Endothelial cell of umbilical vein (primary cell): Measurements from ENCODE around the gene TNKS1BP1. TPM values are rescaled to one million over a fixed set of nuclear protein-coding genes. Genes with fewer than 3 reads are reported as not detected.

ENCODE experiments used
- BruUV-seq: library from RNA; stranded (reverse); fragments of 400-500 nt; replicated peaks from 2 replicates; lab custom pipeline; 2021; lab: Mats Ljungman, UMichigan
- CTCF ChIA-PET: fragments of 300-600, 350-600 bp; sonication (Branson Sonifier 250); formaldehyde crosslinking; loops from one replicate; lab custom pipeline; 2021; ENCODE audit warnings: antibody characterized with exemption, inconsistent platforms; lab: Charles Lee
- POLR2A ChIA-PET: fragments of 300-600, 350-600 bp; sonication (Branson Sonifier 250); formaldehyde crosslinking; loops from one replicate; lab custom pipeline; 2021; ENCODE audit warnings: antibody characterized with exemption, inconsistent platforms; lab: Charles Lee
- DNase-seq: peaks from one replicate; pipeline ENCODE4 v3.0.0-alpha.2; 2011; ENCODE audit warnings: low read depth, low spot score
- FAIRE-seq: peaks from 2 replicates; lab custom pipeline; 2011; peaks lifted over from hg19 to GRCh38; lab: Jason Lieb, UNC
- H2AFZ ChIP-seq: 2 replicates; pipeline ENCODE4 v1.6.0; 2012; ENCODE audit warnings: low read depth, low read length, control low read depth, inconsistent platforms
- H3K27ac ChIP-seq: 2 replicates; pipeline ENCODE4 v1.5.1; 2011; ENCODE audit warnings: low read depth, mild to moderate bottlenecking, control low read depth, low read length, moderate library complexity; ENCODE audit not compliant: insufficient read depth
- H3K27me3 ChIP-seq, 2 experiments: 2 replicates each; pipeline versions ENCODE4 v1.6.0 to v1.6.1; 2011; ENCODE audit warnings: low read length in 2 of 2, mixed read lengths in 1 of 2; ENCODE audit not compliant: control insufficient read depth in 2 of 2, insufficient read depth in 2 of 2
- H3K36me3 ChIP-seq, 2 experiments: 2 replicates in 1 of 2; 3 replicates in 1 of 2; pipeline ENCODE4 v1.5.1; 2011; ENCODE audit warnings: low read length in 2 of 2, mild to moderate bottlenecking in 1 of 2, moderate library complexity in 1 of 2; ENCODE audit not compliant: control insufficient read depth in 2 of 2, insufficient read depth in 2 of 2; ENCODE audit errors: extremely low read depth in 1 of 2
- H3K4me1 ChIP-seq: 3 replicates; pipeline ENCODE4 v1.5.1; 2011; ENCODE audit warnings: mild to moderate bottlenecking, low read length; ENCODE audit not compliant: control insufficient read depth, insufficient read depth; ENCODE audit errors: extremely low read depth
- H3K4me2 ChIP-seq: 2 replicates; pipeline ENCODE4 v1.6.1; 2011; ENCODE audit warnings: low read length, control low read depth, mixed read lengths; ENCODE audit not compliant: insufficient read depth
- H3K4me3 ChIP-seq, 3 experiments: fragments of 200-600 bp in 1 of 3; sonication (generic), shearing (Covaris generic) in 1 of 3; replicated peaks in 1 of 3; 2 replicates each; pipeline ENCODE4 v1.5.1; 2011 to 2016; ENCODE audit warnings: control low read depth in 3 of 3, low read length in 3 of 3, mild to moderate bottlenecking in 2 of 3, inconsistent platforms in 1 of 3, low read depth in 1 of 3, moderate library complexity in 1 of 3; ENCODE audit not compliant: insufficient read depth in 1 of 3
- H3K79me2 ChIP-seq: 2 replicates; pipeline ENCODE4 v1.6.0; 2012; ENCODE audit warnings: low read length, inconsistent platforms; ENCODE audit not compliant: control insufficient read depth, insufficient read depth
- H3K9ac ChIP-seq: replicated peaks from 2 replicates; pipeline ENCODE3; 2011; ENCODE audit warnings: low read length, control low read depth; ENCODE audit not compliant: insufficient read depth; ENCODE audit errors: extremely low read depth
- H3K9me1 ChIP-seq: replicated peaks from 3 replicates; pipeline ENCODE4 v1.6.0; 2011; ENCODE audit warnings: mild to moderate bottlenecking, low read length; ENCODE audit not compliant: control insufficient read depth, insufficient read depth; ENCODE audit errors: extremely low read depth
- H3K9me3 ChIP-seq: replicated peaks from 2 replicates; pipeline ENCODE4 v1.5.1; 2012; ENCODE audit warnings: low read length, inconsistent platforms; ENCODE audit not compliant: control insufficient read depth, insufficient read depth
- H4K20me1 ChIP-seq: replicated peaks from 2 replicates; pipeline ENCODE3; 2011; ENCODE audit warnings: mild to moderate bottlenecking, low read length; ENCODE audit not compliant: control insufficient read depth, insufficient read depth; ENCODE audit errors: extremely low read depth
- EZH2 ChIP-seq: IDR thresholded peaks from 2 replicates; pipeline ENCODE4 v1.6.1; 2012; ENCODE audit warnings: borderline replicate concordance, low read depth, mild to moderate bottlenecking, moderate library complexity, low read length, inconsistent platforms; ENCODE audit not compliant: severe bottlenecking
- FOS ChIP-seq: IDR thresholded peaks from 2 replicates; pipeline ENCODE4 v1.6.1; 2011; ENCODE audit warnings: mild to moderate bottlenecking, low read length, moderate library complexity, borderline replicate concordance; ENCODE audit not compliant: insufficient read depth
- GATA2 ChIP-seq: IDR thresholded peaks from 2 replicates; pipeline ENCODE4 v1.7.0; 2011; ENCODE audit warnings: low read depth, mild to moderate bottlenecking, moderate library complexity, mixed read lengths, low read length; ENCODE audit not compliant: insufficient read length, insufficient read depth
- JUN ChIP-seq: IDR thresholded peaks from 2 replicates; pipeline ENCODE4 v1.6.1; 2011; ENCODE audit warnings: borderline replicate concordance, low read depth; ENCODE audit not compliant: insufficient read length, insufficient read depth
- MYC ChIP-seq: IDR thresholded peaks from one replicate; pipeline ENCODE4 v1.6.1; 2011; ENCODE audit warnings: mild to moderate bottlenecking, low read depth, low read length
- POLR2AphosphoS5 ChIP-seq: IDR thresholded peaks from 2 replicates; pipeline ENCODE4 v1.6.1; 2012; ENCODE audit warnings: low read depth, mild to moderate bottlenecking, control low read depth, low read length, moderate library complexity; ENCODE audit not compliant: insufficient read depth
- dilution Hi-C: fragments of 300-500 bp; cut with MboI; formaldehyde crosslinking; loops from one replicate; pipeline ENCODE4 v1.15.0; 2019; ENCODE audit warnings: low sequenced_read_pairs; ENCODE audit not compliant: extremely low pct_ligation_motif_present
- intact Hi-C: fragments of 100-400 bp; cut with micrococcal nuclease; formaldehyde crosslinking; loops from one replicate; pipeline ENCODE4 v1.10.0; 2022
- polyA plus RNA-seq, 4 experiments: library from polyadenylated mRNA; depleted of rRNA in 3 of 4; stranded (reverse) in 3 of 4; unstranded in 1 of 4; fragments of >200 nt; gene quantifications; 2 replicates each; pipeline versions ENCODE4 v1.2.1 to v1.2.3, GENCODE V29; 2011 to 2012; ENCODE audit warnings: missing spikeins in 1 of 4
- total RNA-seq: library from RNA; stranded (reverse); gene quantifications from 2 replicates; pipeline ENCODE4 v1.2.3, GENCODE V29; 2021
- TF ChIP-seq, protein P1 (sequence below): IDR thresholded peaks from 2 replicates; pipeline ENCODE4 v1.6.1; 2011; ENCODE audit not compliant: insufficient read depth, insufficient read length
- TF ChIP-seq, protein P2 (sequence below), 2 donors: IDR thresholded peaks; 1 replicate in 1 of 2; 2 replicates in 1 of 2; pipeline ENCODE4 v1.5.1; 2011; ENCODE audit warnings: low read length in 2 of 2, mild to moderate bottlenecking in 2 of 2, moderate library complexity in 2 of 2, control low read depth in 1 of 2, inconsistent platforms in 1 of 2, low read depth in 1 of 2; ENCODE audit not compliant: insufficient read depth in 1 of 2; ENCODE audit errors: extremely low read depth in 1 of 2

Gene TNKS1BP1
- total and polyA plus RNA-seq, 2 donors (not counting 3 experiments of a cell fraction or from before 2014, with no cell fraction given) = 54.6 to 111 TPM

DNA sequence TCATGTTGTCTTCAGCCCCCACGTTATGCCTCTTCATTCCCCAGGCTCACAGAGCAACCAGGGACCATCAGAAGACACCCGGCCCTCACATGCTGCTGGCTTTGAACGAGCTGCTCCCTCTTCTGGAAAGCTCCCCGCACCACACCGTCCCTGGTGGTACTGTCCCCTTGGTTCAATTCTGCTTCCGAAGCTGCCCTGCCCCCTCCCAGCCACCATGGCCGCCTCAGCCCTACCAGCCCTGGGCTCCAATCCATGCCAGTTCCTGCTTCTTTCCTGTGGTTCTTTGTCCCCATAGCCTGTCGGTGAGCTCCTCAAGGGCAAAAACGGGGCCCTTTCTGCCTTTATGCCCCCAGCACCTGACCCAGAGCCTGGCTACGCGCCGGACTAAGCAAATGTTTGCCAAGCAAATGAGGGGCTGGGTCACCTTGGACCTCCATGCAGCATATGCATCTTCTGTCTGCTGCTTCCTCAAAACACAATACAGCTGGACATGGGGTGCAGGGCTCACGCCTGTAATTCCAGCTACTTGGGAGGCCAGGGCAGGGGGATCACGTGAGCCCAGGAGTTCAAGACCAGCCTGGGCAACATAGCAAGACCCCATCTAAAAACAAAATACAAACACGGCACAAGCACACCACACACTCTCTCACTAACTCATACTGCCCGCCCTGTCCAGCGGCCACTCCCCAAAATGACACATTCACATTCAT is 21.3 kb downstream of the TNKS1BP1 start:
- Histone ChIP-seq H3K4me1 (peaks cover 5% of the 10 kb centered on the region), H4K20me1 (no peaks in the 10 kb centered on the region), H3K9ac (no peak overlapping the region), H3K79me2 (peaks cover 34% of the 10 kb centered on the region), H3K9me1 (no peaks in the 10 kb centered on the region), H3K4me2 (no peak overlapping the region), H3K27ac (no peak overlapping the region), H3K9me3 (no peaks in the 10 kb centered on the region), H3K27me3 (no peaks in the 10 kb centered on the region), H3K4me3 (no peak overlapping the region), H2AFZ (no peak overlapping the region), H3K36me3 (peaks cover 25 to 47% of the 10 kb centered on the region in 2 experiments)
- BruUV-seq = no TSS peak
- intact Hi-C loops = no loop called here
- DNase-seq (no peak), FAIRE-seq (no peak)
- CTCF ChIA-PET = interaction anchor here (1.0 kb wide), 1 partner anchor 46 kb away, joined by 4 read pairs; no protein-coding TSS in a partner anchor
- TF ChIP-seq EZH2 = no peak
- TF ChIP-seq JUN = no peak
- TF ChIP-seq MYC = no peak
- no peak for TF ChIP-seq GATA2
- TF ChIP-seq, protein P1, sequence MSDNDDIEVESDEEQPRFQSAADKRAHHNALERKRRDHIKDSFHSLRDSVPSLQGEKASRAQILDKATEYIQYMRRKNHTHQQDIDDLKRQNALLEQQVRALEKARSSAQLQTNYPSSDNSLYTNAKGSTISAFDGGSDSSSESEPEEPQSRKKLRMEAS = no peak
- TF ChIP-seq POLR2AphosphoS5 = no peak
- TF ChIP-seq, protein P2, sequence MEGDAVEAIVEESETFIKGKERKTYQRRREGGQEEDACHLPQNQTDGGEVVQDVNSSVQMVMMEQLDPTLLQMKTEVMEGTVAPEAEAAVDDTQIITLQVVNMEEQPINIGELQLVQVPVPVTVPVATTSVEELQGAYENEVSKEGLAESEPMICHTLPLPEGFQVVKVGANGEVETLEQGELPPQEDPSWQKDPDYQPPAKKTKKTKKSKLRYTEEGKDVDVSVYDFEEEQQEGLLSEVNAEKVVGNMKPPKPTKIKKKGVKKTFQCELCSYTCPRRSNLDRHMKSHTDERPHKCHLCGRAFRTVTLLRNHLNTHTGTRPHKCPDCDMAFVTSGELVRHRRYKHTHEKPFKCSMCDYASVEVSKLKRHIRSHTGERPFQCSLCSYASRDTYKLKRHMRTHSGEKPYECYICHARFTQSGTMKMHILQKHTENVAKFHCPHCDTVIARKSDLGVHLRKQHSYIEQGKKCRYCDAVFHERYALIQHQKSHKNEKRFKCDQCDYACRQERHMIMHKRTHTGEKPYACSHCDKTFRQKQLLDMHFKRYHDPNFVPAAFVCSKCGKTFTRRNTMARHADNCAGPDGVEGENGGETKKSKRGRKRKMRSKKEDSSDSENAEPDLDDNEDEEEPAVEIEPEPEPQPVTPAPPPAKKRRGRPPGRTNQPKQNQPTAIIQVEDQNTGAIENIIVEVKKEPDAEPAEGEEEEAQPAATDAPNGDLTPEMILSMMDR (IDR thresholded peaks at IDR 0.05; ENCODE audit: extremely low read depth in 1 of 2, insufficient read depth in 1 of 2, low read depth in 1 of 2, low read length in 2 of 2) = no peak
- TF ChIP-seq FOS = no peak
- POLR2A ChIA-PET = interaction anchor here (0.5 kb wide), 1 partner anchor 16 kb away, joined by 13 read pairs; no protein-coding TSS in a partner anchor
- dilution Hi-C loops = no loop called here
